Brain microvascular endothelial cell (primary cell): ENCODE measurements around the gene BABAM2.

Experiments
- DNase-seq: peaks from one replicate; pipeline ENCODE4 v3.0.0-alpha.2; 2020
- H3K27ac ChIP-seq: fragments of 250-450 bp; sonication (Bioruptor Pico); 2 replicates; pipeline ENCODE4 v1.5.1; 2020; ENCODE audit warnings: mild to moderate bottlenecking, moderate library complexity
- H3K27me3 ChIP-seq: fragments of 250-450 bp; sonication (Bioruptor Pico); replicated peaks from 2 replicates; pipeline ENCODE4 v1.5.1; 2020; ENCODE audit warnings: mild to moderate bottlenecking
- H3K36me3 ChIP-seq: fragments of 250-450 bp; sonication (Bioruptor Pico); replicated peaks from 2 replicates; pipeline ENCODE4 v1.5.1; 2020; ENCODE audit warnings: mild to moderate bottlenecking
- H3K4me3 ChIP-seq: 2 replicates; pipeline ENCODE4 v1.5.1; 2011; ENCODE audit warnings: low read depth, mild to moderate bottlenecking, control low read depth, low read length, moderate library complexity
- in situ Hi-C: cut with HindIII; loops from 2 replicates; pipeline ENCODE4 v1.10.0; 2017; ENCODE audit warnings: low sequenced_read_pairs, low pct_ligation_motif_present
- TF ChIP-seq, protein P1 (sequence below): IDR thresholded peaks from 2 replicates; pipeline ENCODE4 v1.5.1; 2011; ENCODE audit warnings: low read depth, mild to moderate bottlenecking, moderate library complexity, low read length, control low read depth, inconsistent platforms; ENCODE audit errors: missing control alignments

BABAM2 gene

DNA sequence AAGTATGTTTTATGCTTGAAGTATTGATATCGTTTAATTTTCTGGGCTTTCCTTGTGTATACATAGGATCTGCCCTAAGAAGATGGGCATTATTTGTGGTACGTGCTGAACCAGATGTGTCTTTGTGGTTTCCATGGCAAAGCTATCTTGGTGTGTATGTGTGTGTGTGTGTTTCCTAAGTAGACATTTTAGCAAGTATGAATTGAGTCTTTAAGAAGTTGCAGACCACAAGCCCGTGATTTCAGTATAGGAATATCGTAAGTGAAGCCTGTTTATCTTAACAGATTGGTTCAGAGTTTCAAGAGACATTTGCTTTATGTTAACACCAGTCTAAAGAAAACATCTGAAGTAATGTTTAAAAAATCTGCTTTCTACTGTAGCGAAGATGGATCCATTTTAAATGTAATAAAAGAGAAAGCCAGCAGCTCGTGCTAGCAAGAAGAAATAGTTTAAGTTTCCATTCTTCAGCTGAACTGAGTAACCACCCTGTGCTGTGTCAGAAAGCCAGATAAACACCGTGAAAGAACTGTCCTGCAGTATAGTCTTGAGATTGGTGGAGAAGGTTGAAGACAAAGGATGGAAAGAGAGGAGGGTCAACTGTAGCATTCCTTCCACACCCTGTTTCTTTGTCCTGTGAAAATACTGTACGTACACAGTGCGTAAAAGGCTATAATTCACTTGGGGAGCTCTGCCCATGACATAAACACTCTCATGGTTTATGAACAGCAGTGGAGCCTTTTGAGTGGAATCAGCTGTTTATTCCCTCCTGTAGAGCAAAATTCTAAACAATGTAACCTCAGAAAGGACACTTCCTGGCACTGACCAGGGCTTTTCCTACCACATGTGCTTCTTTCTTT is 410.2 kb downstream of the BABAM2 start:
- no peaks in the 10 kb centered on the region for H3K36me3 ChIP-seq
- in situ Hi-C loops, result no loop called here
- no peak overlapping the region for H3K4me3 ChIP-seq
- H3K27ac ChIP-seq, result peak overlapping the region; percentile 38
- H3K27me3 ChIP-seq, result no peaks in the 10 kb centered on the region
- DNase-seq, result no peak
- TF ChIP-seq, protein P1, sequence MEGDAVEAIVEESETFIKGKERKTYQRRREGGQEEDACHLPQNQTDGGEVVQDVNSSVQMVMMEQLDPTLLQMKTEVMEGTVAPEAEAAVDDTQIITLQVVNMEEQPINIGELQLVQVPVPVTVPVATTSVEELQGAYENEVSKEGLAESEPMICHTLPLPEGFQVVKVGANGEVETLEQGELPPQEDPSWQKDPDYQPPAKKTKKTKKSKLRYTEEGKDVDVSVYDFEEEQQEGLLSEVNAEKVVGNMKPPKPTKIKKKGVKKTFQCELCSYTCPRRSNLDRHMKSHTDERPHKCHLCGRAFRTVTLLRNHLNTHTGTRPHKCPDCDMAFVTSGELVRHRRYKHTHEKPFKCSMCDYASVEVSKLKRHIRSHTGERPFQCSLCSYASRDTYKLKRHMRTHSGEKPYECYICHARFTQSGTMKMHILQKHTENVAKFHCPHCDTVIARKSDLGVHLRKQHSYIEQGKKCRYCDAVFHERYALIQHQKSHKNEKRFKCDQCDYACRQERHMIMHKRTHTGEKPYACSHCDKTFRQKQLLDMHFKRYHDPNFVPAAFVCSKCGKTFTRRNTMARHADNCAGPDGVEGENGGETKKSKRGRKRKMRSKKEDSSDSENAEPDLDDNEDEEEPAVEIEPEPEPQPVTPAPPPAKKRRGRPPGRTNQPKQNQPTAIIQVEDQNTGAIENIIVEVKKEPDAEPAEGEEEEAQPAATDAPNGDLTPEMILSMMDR, result no peak

DNA sequence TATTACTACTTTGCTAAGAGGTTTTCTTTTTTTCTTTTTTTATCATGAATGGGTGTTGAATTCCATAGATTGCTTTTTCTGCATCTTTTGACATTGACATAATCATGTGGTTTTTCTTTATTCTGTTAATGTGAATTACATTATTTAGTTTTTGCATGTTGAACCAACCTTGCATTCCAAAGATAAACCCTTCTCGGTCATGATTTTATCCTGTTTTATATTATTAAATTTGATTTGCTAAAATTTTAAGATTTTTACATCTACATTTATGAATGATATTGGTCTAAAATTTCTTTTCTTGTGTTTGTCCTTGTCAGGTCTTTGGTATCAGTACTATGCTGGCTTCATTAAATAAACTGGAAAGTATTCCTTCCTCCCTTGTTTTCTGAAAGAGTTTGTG is 414.7 kb downstream of the BABAM2 start:
- H3K4me3 ChIP-seq, result no peak overlapping the region
- H3K27ac ChIP-seq, result no peak overlapping the region
- no peak for DNase-seq
- no peaks in the 10 kb centered on the region for H3K36me3 ChIP-seq
- no peaks in the 10 kb centered on the region for H3K27me3 ChIP-seq
- TF ChIP-seq, protein P1, result no peak
- in situ Hi-C loops, result no loop called here

DNA sequence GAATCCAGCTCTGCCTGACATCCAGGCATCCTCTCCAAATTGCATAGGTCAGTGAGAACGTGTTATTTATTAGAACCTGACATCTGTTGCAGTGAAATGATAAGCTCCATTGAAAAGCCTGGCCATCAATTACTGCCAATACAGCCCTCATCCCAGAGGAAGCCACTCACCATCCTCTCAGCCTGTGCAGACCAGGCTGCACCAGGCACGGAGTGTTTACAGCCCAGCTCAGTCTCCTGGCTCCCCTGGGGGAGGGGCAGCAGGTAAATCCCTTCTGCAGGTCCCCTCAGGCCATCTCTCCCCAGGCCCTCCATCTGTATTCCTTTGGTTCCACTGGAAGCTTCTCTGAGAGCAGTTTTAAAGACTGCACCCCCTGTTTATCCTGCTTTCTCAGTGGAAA is 419.6 kb downstream of the BABAM2 start:
- H3K27ac ChIP-seq, result no peak overlapping the region
- no peak overlapping the region for H3K4me3 ChIP-seq
- TF ChIP-seq, protein P1, result no peak
- no peaks in the 10 kb centered on the region for H3K27me3 ChIP-seq
- in situ Hi-C loops, result no loop called here
- H3K36me3 ChIP-seq, result no peaks in the 10 kb centered on the region
- no peak for DNase-seq

DNA sequence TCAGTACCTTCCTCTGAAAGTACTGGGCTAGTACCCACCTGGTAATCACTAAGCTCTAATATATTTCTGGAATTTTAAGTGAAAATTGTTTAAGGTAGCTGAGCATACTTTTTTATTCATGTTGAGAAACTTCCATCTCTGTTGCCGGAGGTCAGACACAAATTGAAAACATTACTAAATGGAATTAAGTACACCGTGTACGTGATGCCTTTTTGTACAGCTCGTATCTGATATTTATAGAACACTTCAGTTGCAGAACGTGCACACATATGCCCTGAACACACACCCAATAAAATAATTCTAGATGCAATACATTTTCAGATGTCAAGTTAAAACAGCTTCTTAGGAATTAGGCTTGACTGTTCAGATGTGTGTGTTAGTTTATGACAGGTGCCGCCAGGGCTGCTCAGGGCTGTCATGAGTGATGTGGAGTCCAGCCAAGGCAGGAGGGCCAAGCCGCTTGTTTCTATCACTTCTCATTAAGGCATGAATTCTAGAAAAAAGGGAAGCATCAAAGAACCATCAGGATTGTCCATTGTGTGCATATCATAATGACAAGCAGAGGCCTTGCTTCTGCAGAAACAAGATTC is 421.2 kb downstream of the BABAM2 start:
- Histone ChIP-seq H3K27me3 (no peaks in the 10 kb centered on the region), H3K4me3 (no peak overlapping the region), H3K27ac (no peak overlapping the region), H3K36me3 (no peaks in the 10 kb centered on the region)
- TF ChIP-seq, protein P1, result no peak
- DNase-seq, result no peak
- in situ Hi-C loops, result no loop called here

DNA sequence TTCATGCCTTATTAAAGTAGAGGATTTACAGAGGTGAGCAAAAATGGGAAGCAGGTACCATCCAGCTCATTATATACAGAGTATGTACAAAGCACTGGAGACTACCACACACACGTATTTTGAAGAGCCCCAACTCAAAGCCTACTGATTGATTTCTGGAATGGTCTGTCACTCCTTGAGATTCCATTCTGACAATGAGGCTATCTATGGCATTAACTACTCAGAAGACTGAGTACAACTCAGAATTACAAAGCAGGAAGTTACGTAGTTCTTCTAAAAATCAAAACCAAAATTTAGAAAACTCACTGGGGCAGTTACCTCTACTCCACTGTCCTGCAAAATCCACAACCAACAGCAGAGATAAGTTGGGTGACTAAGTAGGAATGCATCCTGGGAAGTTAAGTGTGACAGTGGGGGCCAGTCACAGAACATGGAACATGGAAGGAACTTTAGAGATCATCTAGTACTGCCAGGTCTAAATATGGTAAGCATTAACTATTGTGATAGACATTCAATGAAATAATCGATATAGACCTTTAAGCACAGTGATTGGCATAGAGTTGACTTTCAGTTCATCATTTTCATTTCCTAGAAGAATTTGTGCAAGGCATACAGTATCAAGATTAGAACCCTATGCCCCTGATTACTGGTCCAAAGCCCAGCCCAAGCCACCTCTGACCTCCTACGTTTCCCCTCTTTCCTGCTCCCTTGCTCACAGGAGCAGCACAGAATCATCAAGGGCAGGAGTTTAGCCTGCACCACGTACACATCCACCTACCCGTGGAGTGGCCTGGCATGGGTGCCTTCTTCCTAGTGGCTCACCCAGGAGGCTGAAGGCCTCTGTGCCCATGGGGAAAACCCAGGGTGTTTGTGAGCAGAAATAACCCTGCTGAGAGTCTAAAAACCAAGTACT is 422.0 kb downstream of the BABAM2 start:
- no peaks in the 10 kb centered on the region for H3K27me3 ChIP-seq
- no peak for DNase-seq
- no peaks in the 10 kb centered on the region for H3K36me3 ChIP-seq
- TF ChIP-seq, protein P1, result no peak
- no peak overlapping the region for H3K4me3 ChIP-seq
- no peak overlapping the region for H3K27ac ChIP-seq
- in situ Hi-C loops, result no loop called here
